Activated CD4-positive, alpha-beta T cell treated with anti-CD3 and anti-CD28 coated beads, Interleukin-2, amount 10 ng/mL, durations not matched to agents 24 days and 14 days (primary cell): ENCODE data around the gene PGLYRP4. TPM values are rescaled to one million over a fixed set of nuclear protein-coding genes. Genes with fewer than 3 reads are reported as not detected.

ENCODE experiments used
- DNase-seq: peaks from one replicate; pipeline ENCODE4 v3.0.0; 2022
- H3K27ac Mint-ChIP-seq: one replicate; pipeline ENCODE4 v1.8.0; 2022; ENCODE audit warnings: mild to moderate bottlenecking, mixed read lengths
- H3K27me3 Mint-ChIP-seq: one replicate; pipeline ENCODE4 v1.8.0; 2022; ENCODE audit warnings: mixed read lengths
- H3K36me3 Mint-ChIP-seq: one replicate; pipeline ENCODE4 v1.8.0; 2022; ENCODE audit warnings: low read depth, mild to moderate bottlenecking, mixed read lengths
- H3K4me1 Mint-ChIP-seq: one replicate; pipeline ENCODE4 v1.8.0; 2021; ENCODE audit warnings: mixed read lengths
- H3K4me3 Mint-ChIP-seq: one replicate; pipeline ENCODE4 v1.8.0; 2022; ENCODE audit warnings: mild to moderate bottlenecking, moderate library complexity, mixed read lengths
- H3K9me3 Mint-ChIP-seq: one replicate; pipeline ENCODE4 v1.8.0; 2021; ENCODE audit warnings: mixed read lengths
- intact Hi-C: fragments of 100-400 bp; cut with micrococcal nuclease; formaldehyde crosslinking; loops from one replicate; pipeline ENCODE4 v1.15.1; 2023
- total RNA-seq: library from RNA; stranded (reverse); gene quantifications from 2 replicates; pipeline ENCODE4 v1.2.3, GENCODE V29; 2022

PGLYRP4 gene
- not detected in 2 replicates for total RNA-seq

DNA sequence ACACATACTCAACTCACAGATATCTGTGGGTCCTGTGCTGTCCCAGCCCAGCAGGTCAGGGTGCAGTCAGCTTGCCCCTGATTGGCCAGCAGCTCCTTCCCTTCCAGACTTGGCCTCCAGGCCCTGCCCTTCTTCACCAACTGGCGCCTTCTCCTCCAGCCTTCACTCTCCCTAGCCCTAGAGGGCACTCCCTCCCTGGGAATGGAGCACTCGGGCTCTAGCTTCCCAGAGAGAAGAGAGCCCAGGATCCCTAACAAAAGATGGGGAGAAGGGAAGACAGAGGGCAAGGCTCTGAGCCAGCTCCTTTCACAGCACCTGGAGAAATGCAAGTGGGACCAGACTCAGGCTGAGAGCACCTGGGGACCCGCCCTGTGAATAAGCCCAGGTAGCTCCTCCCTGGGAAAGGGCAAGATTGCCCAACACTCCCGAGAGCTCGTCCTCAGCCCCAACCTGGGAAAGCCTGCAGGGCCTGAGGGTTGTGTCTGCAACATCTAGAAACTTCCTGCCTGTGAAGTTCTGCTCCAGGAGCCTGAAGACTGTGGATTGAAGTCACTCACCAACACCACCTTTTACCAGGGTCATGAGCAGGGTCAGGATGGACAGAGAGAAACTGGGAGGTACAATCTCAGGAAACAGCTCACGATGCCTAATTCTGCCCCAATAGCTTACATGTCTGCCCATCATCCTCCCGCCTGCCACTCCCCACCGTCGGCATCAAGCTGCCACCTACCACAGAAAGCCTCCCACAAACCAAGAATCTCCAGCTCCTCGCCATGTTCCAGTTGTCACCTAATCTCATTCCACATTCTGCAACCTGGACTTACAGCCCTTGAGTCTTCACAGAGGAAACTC, at the start of gene PGLYRP4:
TSS of gene PGLYRP4 (minus strand) at position 331 of the 852 bp plus-strand sequence. CDS start 909 bp downstream, outside the sequence.
- H3K4me3 Mint-ChIP-seq, result no peak within 1 kb of the TSS
- no peaks in the 10 kb centered on the region for H3K9me3 Mint-ChIP-seq
- H3K36me3 Mint-ChIP-seq, result no peaks in the 10 kb centered on the region
- peaks cover 18% of the 10 kb centered on the region for H3K4me1 Mint-ChIP-seq
- intact Hi-C loops, result no loop called here
- no peak within 1 kb of the TSS for H3K27ac Mint-ChIP-seq
- DNase-seq, result peak; percentile 49
- H3K27me3 Mint-ChIP-seq, result peaks cover 31% of the 10 kb centered on the region

- H3K36me3 Mint-ChIP-seq, result no peaks in the 10 kb centered on the region
- peaks cover 7% of the 10 kb centered on the region for H3K27me3 Mint-ChIP-seq
- intact Hi-C loops, result no loop called here
- no peak overlapping the region for H3K4me3 Mint-ChIP-seq
- H3K4me1 Mint-ChIP-seq, result no peaks in the 10 kb centered on the region
- no peaks in the 10 kb centered on the region for H3K9me3 Mint-ChIP-seq
- no peak for DNase-seq
- no peak overlapping the region for H3K27ac Mint-ChIP-seq
These were observed 49.4 kb upstream of the PGLYRP4 start for GRCh38 chr1:153397924-153398651.

- H3K4me3 Mint-ChIP-seq, result no peak overlapping the region
- DNase-seq, result no peak
- intact Hi-C loops, result no loop called here
- no peaks in the 10 kb centered on the region for H3K9me3 Mint-ChIP-seq
- no peak overlapping the region for H3K27ac Mint-ChIP-seq
- no peaks in the 10 kb centered on the region for H3K36me3 Mint-ChIP-seq
- H3K27me3 Mint-ChIP-seq, result peaks cover 8% of the 10 kb centered on the region
- no peaks in the 10 kb centered on the region for H3K4me1 Mint-ChIP-seq
These were observed 48.6 kb upstream of the PGLYRP4 start for GRCh38 chr1:153397051-153397923.

- Mint-ChIP-seq H3K27me3 (peaks cover 3% of the 10 kb centered on the region), H3K4me3 (no peak overlapping the region), H3K4me1 (no peaks in the 10 kb centered on the region), H3K27ac (no peak overlapping the region), H3K9me3 (no peaks in the 10 kb centered on the region), H3K36me3 (no peaks in the 10 kb centered on the region)
- intact Hi-C loops, result no loop called here
- DNase-seq, result no peak
These were observed 47.8 kb upstream of the PGLYRP4 start for GRCh38 chr1:153396461-153396860.

DNA sequence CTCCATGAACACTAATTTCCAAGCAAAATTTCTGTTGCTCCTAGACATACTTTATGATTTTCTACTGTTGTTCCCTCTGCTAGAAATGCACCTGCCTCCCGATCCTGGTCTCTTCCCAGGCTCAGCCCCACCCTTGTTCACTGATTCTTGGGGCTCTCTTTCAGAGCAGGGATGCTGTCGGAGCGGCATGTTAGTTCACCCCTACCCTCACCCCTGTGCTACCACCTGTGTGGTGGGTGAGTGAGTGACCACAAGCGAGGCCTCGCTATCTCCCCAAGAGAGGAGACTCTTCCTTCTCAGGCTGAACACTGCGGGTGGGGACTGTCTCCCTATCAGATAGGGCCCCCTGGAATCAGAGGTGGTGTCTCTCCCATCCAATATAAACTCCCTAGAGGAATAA, 47.1 kb upstream of the PGLYRP4 start:
- intact Hi-C loops, result no loop called here
- H3K36me3 Mint-ChIP-seq, result no peaks in the 10 kb centered on the region

DNA sequence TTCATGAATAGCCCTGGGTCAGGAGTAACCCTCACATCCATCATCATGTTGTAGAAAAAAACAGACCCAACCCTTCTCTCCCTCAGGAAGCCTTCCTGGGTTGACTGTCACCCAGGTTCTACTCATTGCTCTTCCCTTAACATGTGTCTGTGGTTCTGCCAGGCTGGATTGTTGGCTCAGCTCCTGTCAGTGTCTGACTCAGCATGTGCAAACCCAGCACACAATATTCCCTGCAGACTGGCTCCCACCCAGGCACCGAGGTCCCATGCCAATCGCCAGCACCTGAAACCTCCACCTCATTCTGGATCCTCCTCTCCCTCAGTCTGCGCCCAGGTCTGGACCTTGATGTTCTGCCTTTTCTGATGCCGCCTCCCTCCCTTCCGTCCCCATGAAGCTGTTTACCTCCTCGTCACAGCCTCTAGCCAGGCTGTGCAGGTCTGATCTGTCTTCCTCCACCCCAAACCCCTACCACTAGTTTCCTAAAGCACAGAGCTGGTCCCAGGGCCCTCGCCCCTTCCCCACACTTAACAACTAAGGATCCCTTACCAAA, 46.6 kb upstream of the PGLYRP4 start:
- Mint-ChIP-seq H3K27me3 (peaks cover 3% of the 10 kb centered on the region), H3K9me3 (no peaks in the 10 kb centered on the region), H3K4me3 (no peak overlapping the region), H3K27ac (no peak overlapping the region), H3K36me3 (no peaks in the 10 kb centered on the region), H3K4me1 (no peaks in the 10 kb centered on the region)
- DNase-seq, result no peak
- intact Hi-C loops, result no loop called here

More for the DNA sequence above, 47.1 kb upstream of the PGLYRP4 start:
- peaks cover 3% of the 10 kb centered on the region for H3K27me3 Mint-ChIP-seq
- H3K4me1 Mint-ChIP-seq, result no peaks in the 10 kb centered on the region
- no peak overlapping the region for H3K27ac Mint-ChIP-seq
- no peak for DNase-seq
- H3K4me3 Mint-ChIP-seq, result no peak overlapping the region
- H3K9me3 Mint-ChIP-seq, result no peaks in the 10 kb centered on the region

DNA sequence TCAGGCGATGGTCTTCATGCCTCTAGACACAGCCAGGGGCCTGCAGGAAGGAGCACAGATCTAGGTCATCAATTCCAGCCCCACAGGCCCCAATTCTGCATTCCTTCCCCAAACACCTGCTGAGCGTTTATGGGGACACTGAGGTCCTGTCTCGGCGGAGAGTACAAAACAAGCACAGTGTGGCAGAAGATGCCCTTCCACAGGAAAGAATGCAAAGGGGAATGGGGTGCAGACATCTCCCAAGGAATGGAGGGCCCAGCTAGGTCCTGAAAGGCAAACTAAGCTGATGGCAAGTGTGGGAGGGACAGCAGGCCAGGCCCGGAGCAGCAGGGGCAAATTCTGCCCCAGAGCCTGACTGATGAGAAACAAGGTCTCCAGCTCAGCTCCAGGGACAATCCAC, 45.8 kb upstream of the PGLYRP4 start:
- H3K27me3 Mint-ChIP-seq, result peaks cover 4% of the 10 kb centered on the region
- H3K4me1 Mint-ChIP-seq, result no peaks in the 10 kb centered on the region
- H3K4me3 Mint-ChIP-seq, result no peak overlapping the region
- intact Hi-C loops, result no loop called here
- H3K9me3 Mint-ChIP-seq, result no peaks in the 10 kb centered on the region
- no peaks in the 10 kb centered on the region for H3K36me3 Mint-ChIP-seq
- H3K27ac Mint-ChIP-seq, result no peak overlapping the region
- no peak for DNase-seq

DNA sequence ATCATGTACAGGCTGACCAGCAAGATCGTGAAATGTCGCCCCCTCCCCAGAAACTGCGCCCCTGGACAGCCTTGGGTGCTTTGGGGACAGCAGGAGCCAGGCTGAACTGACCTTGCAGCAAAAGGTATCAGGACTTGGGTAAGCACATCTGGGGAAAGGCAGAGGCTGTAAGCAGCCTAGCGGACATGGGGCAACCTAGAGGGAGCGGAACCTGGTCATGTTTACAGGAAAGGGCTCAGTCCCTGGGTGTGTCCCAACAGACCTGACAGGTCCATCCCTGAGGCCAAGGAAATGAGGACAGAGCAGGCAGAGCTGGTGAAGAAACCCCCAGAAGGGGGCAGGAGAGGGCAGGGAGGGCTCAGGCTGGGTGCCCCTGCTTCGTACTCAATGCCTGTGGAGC, 45.3 kb upstream of the PGLYRP4 start:
- no peaks in the 10 kb centered on the region for H3K36me3 Mint-ChIP-seq
- no peaks in the 10 kb centered on the region for H3K9me3 Mint-ChIP-seq
- H3K4me3 Mint-ChIP-seq, result no peak overlapping the region
- H3K27me3 Mint-ChIP-seq, result peaks cover 4% of the 10 kb centered on the region
- no peak overlapping the region for H3K27ac Mint-ChIP-seq
- H3K4me1 Mint-ChIP-seq, result no peaks in the 10 kb centered on the region
- intact Hi-C loops, result no loop called here
- DNase-seq, result no peak

GRCh38 chr1:153392822-153393221, 44.2 kb upstream of the PGLYRP4 start:
- no peak overlapping the region for H3K4me3 Mint-ChIP-seq
- no peaks in the 10 kb centered on the region for H3K36me3 Mint-ChIP-seq
- intact Hi-C loops, result no loop called here
- H3K27ac Mint-ChIP-seq, result no peak overlapping the region
- no peaks in the 10 kb centered on the region for H3K4me1 Mint-ChIP-seq
- H3K27me3 Mint-ChIP-seq, result peaks cover 4% of the 10 kb centered on the region
- H3K9me3 Mint-ChIP-seq, result no peaks in the 10 kb centered on the region
- DNase-seq, result no peak

- intact Hi-C loops, result no loop called here
- no peak overlapping the region for H3K4me3 Mint-ChIP-seq
- H3K9me3 Mint-ChIP-seq, result no peaks in the 10 kb centered on the region
- H3K36me3 Mint-ChIP-seq, result no peaks in the 10 kb centered on the region
- H3K27ac Mint-ChIP-seq, result no peak overlapping the region
- no peak for DNase-seq
- peaks cover 4% of the 10 kb centered on the region for H3K27me3 Mint-ChIP-seq
- H3K4me1 Mint-ChIP-seq, result no peaks in the 10 kb centered on the region
These were observed 43.6 kb upstream of the PGLYRP4 start for GRCh38 chr1:153392258-153392657.

DNA sequence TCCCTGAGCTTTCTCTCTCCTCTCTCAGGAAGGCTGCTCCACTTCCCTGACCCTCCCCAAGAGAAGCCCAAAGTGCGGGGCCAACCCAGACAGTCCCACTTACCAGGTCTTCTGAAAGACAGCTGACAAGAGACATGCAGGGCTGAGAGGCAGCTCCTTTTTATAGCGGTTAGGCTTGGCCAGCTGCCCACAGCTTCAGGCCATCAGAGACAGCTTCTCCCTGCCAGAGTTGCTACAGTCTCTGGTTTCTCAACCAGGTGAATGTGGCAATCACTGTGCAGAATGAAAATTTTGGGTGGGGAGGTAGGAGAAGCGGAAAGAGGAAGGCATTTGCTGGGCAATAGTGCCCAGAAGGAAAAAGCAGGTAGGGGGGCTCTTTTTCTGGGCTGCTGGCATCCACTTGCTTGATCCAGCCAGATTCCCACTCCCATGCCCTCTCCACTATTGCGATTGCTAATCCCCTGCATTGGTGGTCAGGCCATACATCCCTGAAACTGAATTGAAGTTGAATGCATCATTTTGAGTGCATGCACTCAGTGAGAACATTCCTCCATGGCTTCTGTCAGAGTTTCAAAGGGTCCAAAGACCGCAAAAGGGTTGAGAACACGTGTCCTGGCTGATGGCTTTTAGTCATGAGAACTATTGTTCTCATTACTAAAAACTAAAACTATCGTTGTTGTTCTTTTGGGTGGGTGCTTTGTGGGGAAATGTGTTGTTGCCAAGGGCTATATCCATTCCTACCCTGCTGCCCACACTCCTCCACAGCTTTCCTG, 42.5 kb upstream of the PGLYRP4 start, which contains the start of gene S100A8:
TSS of gene S100A8 (minus strand) at position 136 of the 773 bp plus-strand sequence. CDS start 538 bp downstream, outside the sequence.
- H3K36me3 Mint-ChIP-seq, result no peaks in the 10 kb centered on the region
- H3K27me3 Mint-ChIP-seq, result peaks cover 4% of the 10 kb centered on the region
- no peaks in the 10 kb centered on the region for H3K9me3 Mint-ChIP-seq
- peaks cover 4% of the 10 kb centered on the region for H3K4me1 Mint-ChIP-seq
- intact Hi-C loops, result no loop called here
- H3K27ac Mint-ChIP-seq, result no peak within 1 kb of the TSS
- DNase-seq, result no peak
- no peak within 1 kb of the TSS for H3K4me3 Mint-ChIP-seq

- H3K27ac Mint-ChIP-seq, result no peak overlapping the region
- no peak overlapping the region for H3K4me3 Mint-ChIP-seq
- H3K9me3 Mint-ChIP-seq, result no peaks in the 10 kb centered on the region
These were observed 41.6 kb upstream of the PGLYRP4 start for GRCh38 chr1:153389973-153390879.

More at GRCh38 chr1:153389973-153390879, 41.6 kb upstream of the PGLYRP4 start:
- DNase-seq, result no peak
- H3K36me3 Mint-ChIP-seq, result no peaks in the 10 kb centered on the region
- intact Hi-C loops, result no loop called here
- H3K4me1 Mint-ChIP-seq, result peaks cover 4% of the 10 kb centered on the region
- H3K27me3 Mint-ChIP-seq, result peaks cover 4% of the 10 kb centered on the region
